ENCODE data around the gene PMEPA1. TPM values are rescaled to one million over a fixed set of nuclear protein-coding genes. Genes with fewer than 3 reads are reported as not detected.
A peak's percentile ranks its signal among the peaks of the same experiment; 100 is the strongest.

PMEPA1 gene
- total and polyA plus RNA-seq, 7 donors, result 3.6 to 23.3 (median 6.5) TPM

DNA sequence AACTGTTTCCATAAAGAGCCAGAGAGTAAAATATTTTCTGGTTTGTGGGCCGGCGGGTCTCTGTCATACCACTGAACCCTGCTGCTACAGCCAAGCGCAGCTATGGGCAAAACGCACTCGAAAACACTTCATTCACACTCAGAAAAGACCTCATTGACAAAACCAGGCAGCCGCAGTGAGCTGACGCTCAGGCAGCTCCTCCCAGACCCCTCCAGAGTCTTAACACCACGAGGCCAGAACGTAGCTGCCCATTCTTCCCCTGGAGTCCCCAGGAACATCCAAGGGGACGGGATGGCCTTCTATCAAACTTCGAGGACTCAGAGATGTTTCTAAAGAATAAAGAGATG is 54.0 kb downstream of the PMEPA1 start:
- Histone ChIP-seq H3K36me3 (peaks cover 0 to 41% (median 10%) of the 10 kb centered on the region in 4 donors), H3K27me3 (no peaks in the 10 kb centered on the region), H3K4me3 (no peak overlapping the region), H3K4me1 (peaks cover 0 to 7% (median 2%) of the 10 kb centered on the region in 4 donors), H3K27ac (peak overlapping the region in 1 of 4 donors; percentile 3), H3K9me3 (no peaks in the 10 kb centered on the region)
- intact Hi-C loops (cut with DNase I), result no loop called here
- 90 to 93% methylated on average over 11 of the region's 11 CpGs for WGBS, 2 donors
- DNase-seq, result peak; percentile 40
- TF ChIP-seq, protein P1, sequence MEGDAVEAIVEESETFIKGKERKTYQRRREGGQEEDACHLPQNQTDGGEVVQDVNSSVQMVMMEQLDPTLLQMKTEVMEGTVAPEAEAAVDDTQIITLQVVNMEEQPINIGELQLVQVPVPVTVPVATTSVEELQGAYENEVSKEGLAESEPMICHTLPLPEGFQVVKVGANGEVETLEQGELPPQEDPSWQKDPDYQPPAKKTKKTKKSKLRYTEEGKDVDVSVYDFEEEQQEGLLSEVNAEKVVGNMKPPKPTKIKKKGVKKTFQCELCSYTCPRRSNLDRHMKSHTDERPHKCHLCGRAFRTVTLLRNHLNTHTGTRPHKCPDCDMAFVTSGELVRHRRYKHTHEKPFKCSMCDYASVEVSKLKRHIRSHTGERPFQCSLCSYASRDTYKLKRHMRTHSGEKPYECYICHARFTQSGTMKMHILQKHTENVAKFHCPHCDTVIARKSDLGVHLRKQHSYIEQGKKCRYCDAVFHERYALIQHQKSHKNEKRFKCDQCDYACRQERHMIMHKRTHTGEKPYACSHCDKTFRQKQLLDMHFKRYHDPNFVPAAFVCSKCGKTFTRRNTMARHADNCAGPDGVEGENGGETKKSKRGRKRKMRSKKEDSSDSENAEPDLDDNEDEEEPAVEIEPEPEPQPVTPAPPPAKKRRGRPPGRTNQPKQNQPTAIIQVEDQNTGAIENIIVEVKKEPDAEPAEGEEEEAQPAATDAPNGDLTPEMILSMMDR (IDR thresholded peaks at IDR 0.05), result no peak
- TF ChIP-seq EP300 (IDR thresholded peaks at IDR 0.05), result no peak
- no peak for TF ChIP-seq POLR2A (IDR thresholded peaks at IDR 0.05)
- TF ChIP-seq POLR2AphosphoS5 (IDR thresholded peaks at IDR 0.05), result no peak

DNA sequence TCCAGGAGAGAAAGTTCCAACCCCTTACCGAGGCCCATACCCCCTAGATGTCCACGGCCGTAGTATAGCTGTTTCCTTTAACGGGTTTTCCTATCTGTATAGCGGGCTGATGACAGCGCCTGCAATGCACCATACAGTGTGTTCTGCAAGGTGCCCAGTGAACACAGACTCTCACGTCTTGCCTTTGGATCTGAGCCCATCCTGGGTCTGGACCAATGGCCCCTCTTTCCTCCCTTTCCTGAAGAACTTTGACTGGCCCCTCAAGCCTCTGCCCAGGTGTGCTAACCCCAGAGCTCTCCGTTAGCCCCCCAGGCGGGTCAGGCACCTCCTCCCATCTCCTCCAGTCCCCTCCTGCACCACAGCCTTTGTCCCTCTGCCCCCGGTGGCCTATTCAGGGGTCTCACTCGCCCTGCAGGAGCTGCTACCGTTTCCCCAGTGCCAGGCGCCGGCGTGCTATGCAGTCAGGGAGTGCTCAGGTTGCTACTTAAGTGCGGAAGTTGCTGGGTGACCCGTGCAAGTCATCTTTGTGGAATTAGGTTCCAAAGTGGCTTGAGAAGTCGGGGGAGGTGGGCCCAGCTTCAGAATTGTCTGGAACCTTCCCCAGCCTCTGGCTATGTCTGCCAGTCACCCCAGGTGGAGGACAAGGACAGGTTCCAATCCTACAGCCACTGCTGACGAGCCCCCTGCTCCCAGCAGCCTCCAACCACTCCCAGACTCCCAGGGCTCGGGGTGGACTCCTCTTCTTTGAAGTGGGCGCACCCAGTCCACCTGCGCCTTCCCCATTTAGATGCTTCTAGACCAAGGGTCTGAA is 54.6 kb downstream of the PMEPA1 start:
- intact Hi-C loops (cut with DNase I), result loop anchor here (1.0 to 5.0 kb wide), 2 partner anchors 432 to 524 kb away; no protein-coding TSS in a partner anchor
- no peaks in the 10 kb centered on the region for H3K27me3 ChIP-seq
- TF ChIP-seq EP300 (IDR thresholded peaks at IDR 0.05) (no peak), POLR2AphosphoS5 (IDR thresholded peaks at IDR 0.05) (no peak), POLR2A (IDR thresholded peaks at IDR 0.05) (no peak)
- TF ChIP-seq, protein P1 (IDR thresholded peaks at IDR 0.05), result no peak
- H3K4me1 ChIP-seq, result peaks cover 0 to 7% (median 2%) of the 10 kb centered on the region in 4 donors
- no peak overlapping the region for H3K4me3 ChIP-seq
- no peaks in the 10 kb centered on the region for H3K9me3 ChIP-seq
- H3K27ac ChIP-seq, result peak overlapping the region in 1 of 4 donors; percentile 3
- peaks cover 0 to 44% (median 10%) of the 10 kb centered on the region in 4 donors for H3K36me3 ChIP-seq
- WGBS, 2 donors, result 88 to 92% methylated on average over 22 of the region's 22 CpGs
- DNase-seq, result no peak

DNA sequence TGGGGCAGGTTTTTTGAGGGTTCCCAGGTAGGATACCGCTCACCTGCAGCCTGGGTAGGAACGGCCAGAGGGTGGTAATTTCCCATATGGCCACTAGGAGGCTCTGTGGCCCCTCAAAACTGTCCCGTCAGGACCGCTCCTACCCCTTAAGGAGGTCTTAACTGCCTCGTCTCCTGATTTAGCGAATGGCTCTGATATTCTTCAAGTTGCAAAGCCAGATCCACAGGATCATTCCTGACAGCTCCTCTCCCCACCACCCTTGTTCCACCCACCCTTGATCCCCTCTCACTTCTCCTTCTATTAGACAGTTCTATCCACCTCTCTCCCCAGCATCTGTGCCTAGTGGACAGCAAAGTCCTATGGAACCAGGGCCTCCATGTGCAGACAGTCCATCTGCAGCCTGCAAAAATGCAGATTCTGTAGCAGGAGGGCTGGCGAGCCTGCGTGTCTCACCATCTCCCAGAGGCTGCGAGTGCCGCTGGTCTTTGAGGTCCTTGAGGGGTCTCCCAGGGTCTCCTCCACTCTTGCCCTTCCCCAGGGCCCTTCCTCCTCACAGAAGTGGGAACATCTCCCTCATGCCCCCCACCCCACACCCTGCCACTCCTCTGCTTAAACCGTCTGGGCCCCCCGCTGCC is 55.3 kb downstream of the PMEPA1 start:
- intact Hi-C loops (cut with DNase I), result loop anchor here (1.0 to 5.0 kb wide), 2 partner anchors 433 to 525 kb away; no protein-coding TSS in a partner anchor
- TF ChIP-seq, protein P1 (IDR thresholded peaks at IDR 0.05), result peak; percentile 79 to 96 (median 92)
- no peak for TF ChIP-seq EP300 (IDR thresholded peaks at IDR 0.05)
- TF ChIP-seq POLR2AphosphoS5 (IDR thresholded peaks at IDR 0.05), result no peak
- DNase-seq, result peak; percentile 76
- Histone ChIP-seq H3K27ac (no peak overlapping the region), H3K27me3 (no peaks in the 10 kb centered on the region), H3K9me3 (no peaks in the 10 kb centered on the region), H3K36me3 (peaks cover 0 to 43% (median 10%) of the 10 kb centered on the region in 4 donors), H3K4me3 (no peak overlapping the region), H3K4me1 (peaks cover 0 to 7% (median 2%) of the 10 kb centered on the region in 4 donors)
- 46% methylated on average over 12 of the region's 12 CpGs for WGBS, 2 donors

DNA sequence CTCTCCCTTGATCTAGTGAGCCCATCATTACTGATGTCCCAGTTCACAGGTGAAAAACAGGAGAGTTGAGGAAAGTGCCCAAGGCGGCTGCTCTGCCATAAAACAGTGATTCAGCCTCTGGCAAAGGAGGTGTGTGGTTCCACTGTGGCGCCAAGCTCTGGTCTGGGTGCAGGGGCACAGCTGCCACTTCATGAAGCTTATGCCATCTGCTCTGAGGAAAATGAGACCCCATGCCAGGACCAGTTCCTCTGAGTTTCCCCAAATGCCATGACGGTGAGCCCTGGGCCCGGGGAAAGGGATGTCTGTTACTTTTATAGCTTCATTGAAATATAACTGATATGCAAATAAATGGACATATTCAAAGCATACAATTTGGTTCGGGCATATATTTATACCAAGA is 55.9 kb downstream of the PMEPA1 start:
- Histone ChIP-seq H3K27ac (no peak overlapping the region), H3K4me3 (no peak overlapping the region), H3K27me3 (no peaks in the 10 kb centered on the region), H3K36me3 (peaks cover 0 to 38% (median 10%) of the 10 kb centered on the region in 4 donors), H3K9me3 (no peaks in the 10 kb centered on the region), H3K4me1 (peaks cover 0 to 7% (median 2%) of the 10 kb centered on the region in 4 donors)
- DNase-seq, result no peak
- WGBS, 2 donors, result 34 to 57% methylated on average over 5 of the region's 5 CpGs
- intact Hi-C loops (cut with DNase I), result loop anchor here (1.0 to 5.0 kb wide), 2 partner anchors 433 to 525 kb away; no protein-coding TSS in a partner anchor
- TF ChIP-seq, protein P1 (IDR thresholded peaks at IDR 0.05), result no peak
- TF ChIP-seq POLR2AphosphoS5 (IDR thresholded peaks at IDR 0.05) (no peak), EP300 (IDR thresholded peaks at IDR 0.05) (no peak), POLR2A (IDR thresholded peaks at IDR 0.05) (no peak)
